ENCODE results near the gene MMUT.

MMUT gene

GRCh38 chr6:49454787-49455709, 8.0 kb downstream of the MMUT start:
- Histone ChIP-seq H3K4me3 (no peak overlapping the region), H3K36me3 (ENCODE audit: insufficient read depth, low read length) (peaks cover 36% of the 10 kb centered on the region), H3K9me3 (ENCODE audit: low read depth, low read length) (no peaks in the 10 kb centered on the region), H3K9ac (ENCODE audit: insufficient read length) (no peak overlapping the region), H3K27ac (no peak overlapping the region)
- no peak for DNase-seq (ENCODE audit: low read depth, low spot score)
- TF ChIP-seq FOXP2 (optimal IDR thresholded peaks at IDR 0.05; ENCODE audit: control extremely low read depth, extremely low read length, insufficient read depth) (no peak), EZH2 (IDR thresholded peaks at IDR 0.05) (no peak), POLR2AphosphoS5 (IDR thresholded peaks at IDR 0.05; ENCODE audit: borderline replicate concordance, low read depth, low read length) (no peak)

DNA sequence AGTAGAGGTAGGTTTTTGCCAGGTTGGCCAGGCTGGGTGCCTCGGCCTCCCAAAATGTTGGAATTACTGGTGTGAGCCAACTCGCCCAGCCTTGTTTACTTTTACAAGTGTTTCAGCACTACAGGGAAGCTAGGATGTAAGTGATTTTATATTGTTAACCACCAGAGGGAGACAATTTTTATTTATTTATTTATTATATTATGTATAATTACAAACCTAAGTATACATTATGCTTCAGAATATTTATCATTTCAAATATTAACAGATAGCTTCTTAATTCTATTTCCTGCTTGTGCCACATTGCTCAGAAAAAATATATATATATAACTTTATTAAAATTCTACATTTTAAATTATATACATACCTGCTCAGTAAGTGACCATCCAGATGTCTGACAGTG, 9.8 kb downstream of the MMUT start:
- Histone ChIP-seq H3K9ac (ENCODE audit: insufficient read length) (no peak overlapping the region), H3K27ac (no peak overlapping the region), H3K9me3 (ENCODE audit: low read depth, low read length) (no peaks in the 10 kb centered on the region), H3K36me3 (ENCODE audit: insufficient read depth, low read length) (peaks cover 36% of the 10 kb centered on the region), H3K4me3 (no peak overlapping the region)
- DNase-seq (ENCODE audit: low read depth, low spot score), result no peak
- no peak for TF ChIP-seq POLR2AphosphoS5 (IDR thresholded peaks at IDR 0.05; ENCODE audit: borderline replicate concordance, low read depth, low read length)
- no peak for TF ChIP-seq EZH2 (IDR thresholded peaks at IDR 0.05)
- no peak for TF ChIP-seq FOXP2 (optimal IDR thresholded peaks at IDR 0.05; ENCODE audit: control extremely low read depth, extremely low read length, insufficient read depth)

- Histone ChIP-seq H3K9me3 (ENCODE audit: low read depth, low read length) (no peaks in the 10 kb centered on the region), H3K36me3 (ENCODE audit: insufficient read depth, low read length) (peaks cover 31% of the 10 kb centered on the region), H3K27ac (no peak overlapping the region), H3K9ac (ENCODE audit: insufficient read length) (no peak overlapping the region), H3K4me3 (no peak overlapping the region)
- TF ChIP-seq POLR2AphosphoS5 (IDR thresholded peaks at IDR 0.05; ENCODE audit: borderline replicate concordance, low read depth, low read length), result no peak
- DNase-seq (ENCODE audit: low read depth, low spot score), result no peak
These were observed 32.2 kb downstream of the MMUT start for GRCh38 chr6:49430866-49431265.

GRCh38 chr6:49430187-49430586, 32.9 kb downstream of the MMUT start:
- H3K4me3 ChIP-seq, result no peak overlapping the region
- H3K9ac ChIP-seq (ENCODE audit: insufficient read length), result no peak overlapping the region
- TF ChIP-seq FOXP2 (optimal IDR thresholded peaks at IDR 0.05; ENCODE audit: control extremely low read depth, extremely low read length, insufficient read depth) (no peak), POLR2AphosphoS5 (IDR thresholded peaks at IDR 0.05; ENCODE audit: borderline replicate concordance, low read depth, low read length) (no peak), EZH2 (IDR thresholded peaks at IDR 0.05) (no peak)
- H3K36me3 ChIP-seq (ENCODE audit: insufficient read depth, low read length), result peaks cover 27% of the 10 kb centered on the region
- H3K27ac ChIP-seq, result no peak overlapping the region
- no peaks in the 10 kb centered on the region for H3K9me3 ChIP-seq (ENCODE audit: low read depth, low read length)
- no peak for DNase-seq (ENCODE audit: low read depth, low spot score)

- no peaks in the 10 kb centered on the region for H3K36me3 ChIP-seq (ENCODE audit: insufficient read depth, low read length)
- no peak overlapping the region for H3K4me3 ChIP-seq
- H3K9ac ChIP-seq (ENCODE audit: insufficient read length), result no peak overlapping the region
- TF ChIP-seq POLR2AphosphoS5 (IDR thresholded peaks at IDR 0.05; ENCODE audit: borderline replicate concordance, low read depth, low read length), result no peak
- TF ChIP-seq EZH2 (IDR thresholded peaks at IDR 0.05), result no peak
- no peak for TF ChIP-seq FOXP2 (optimal IDR thresholded peaks at IDR 0.05; ENCODE audit: control extremely low read depth, extremely low read length, insufficient read depth)
- H3K27ac ChIP-seq, result no peak overlapping the region
- no peak for DNase-seq (ENCODE audit: low read depth, low spot score)
- H3K9me3 ChIP-seq (ENCODE audit: low read depth, low read length), result no peaks in the 10 kb centered on the region
These were observed 39.2 kb downstream of the MMUT start for GRCh38 chr6:49423817-49424216.

GRCh38 chr6:49416195-49416594, 46.9 kb downstream of the MMUT start:
- DNase-seq (ENCODE audit: low read depth, low spot score), result no peak
- TF ChIP-seq POLR2AphosphoS5 (IDR thresholded peaks at IDR 0.05; ENCODE audit: borderline replicate concordance, low read depth, low read length), result no peak
- no peak for TF ChIP-seq FOXP2 (optimal IDR thresholded peaks at IDR 0.05; ENCODE audit: control extremely low read depth, extremely low read length, insufficient read depth)
- no peak for TF ChIP-seq EZH2 (IDR thresholded peaks at IDR 0.05)

DNA sequence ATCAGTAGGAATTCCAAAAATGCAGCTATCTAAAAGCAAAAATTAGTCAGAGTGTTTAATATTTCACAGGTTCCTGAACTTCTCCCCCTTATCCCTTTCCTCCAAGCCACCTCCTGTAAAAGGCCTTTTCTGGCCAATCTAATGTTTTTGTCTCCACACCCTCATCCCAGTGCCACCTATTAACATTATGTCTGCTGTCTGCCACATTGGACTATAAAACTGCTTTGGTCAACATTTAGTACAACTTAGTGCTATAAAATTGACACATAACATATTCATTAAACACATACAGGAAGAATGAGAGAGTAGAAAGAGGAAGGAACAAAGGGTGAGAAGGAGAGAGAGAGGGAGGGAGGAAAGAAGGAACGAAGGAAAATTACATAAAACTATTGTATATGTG, 47.7 kb downstream of the MMUT start:
- no peak for TF ChIP-seq EZH2 (IDR thresholded peaks at IDR 0.05)
- TF ChIP-seq FOXP2 (optimal IDR thresholded peaks at IDR 0.05; ENCODE audit: control extremely low read depth, extremely low read length, insufficient read depth), result no peak
- TF ChIP-seq POLR2AphosphoS5 (IDR thresholded peaks at IDR 0.05; ENCODE audit: borderline replicate concordance, low read depth, low read length), result no peak
- Histone ChIP-seq H3K4me3 (peak overlapping the region; percentile 52), H3K9me3 (ENCODE audit: low read depth, low read length) (0 out of 2 replicates have a peak, but pooled peaks cover 3% of the 10 kb centered on the region), H3K36me3 (ENCODE audit: insufficient read depth, low read length) (no peaks in the 10 kb centered on the region), H3K9ac (ENCODE audit: insufficient read length) (peak overlapping the region; percentile 23), H3K27ac (peak overlapping the region; percentile 91)
- DNase-seq (ENCODE audit: low read depth, low spot score), result no peak

More at GRCh38 chr6:49416195-49416594, 46.9 kb downstream of the MMUT start:
- Histone ChIP-seq H3K4me3 (no peak overlapping the region), H3K27ac (peak overlapping the region; percentile 91; the same call in 1 of the 2 replicates), H3K36me3 (ENCODE audit: insufficient read depth, low read length) (no peaks in the 10 kb centered on the region), H3K9me3 (ENCODE audit: low read depth, low read length) (0 out of 2 replicates have a peak, but pooled peaks cover 3% of the 10 kb centered on the region), H3K9ac (ENCODE audit: insufficient read length) (no peak overlapping the region)

GRCh38 chr6:49410564-49410963, 52.5 kb downstream of the MMUT start:
- no peak overlapping the region for H3K9ac ChIP-seq (ENCODE audit: insufficient read length)
- 0 out of 2 replicates have a peak, but pooled peaks cover 3% of the 10 kb centered on the region for H3K9me3 ChIP-seq (ENCODE audit: low read depth, low read length)
- TF ChIP-seq FOXP2 (optimal IDR thresholded peaks at IDR 0.05; ENCODE audit: control extremely low read depth, extremely low read length, insufficient read depth), result no peak
- TF ChIP-seq EZH2 (IDR thresholded peaks at IDR 0.05), result no peak
- TF ChIP-seq POLR2AphosphoS5 (IDR thresholded peaks at IDR 0.05; ENCODE audit: borderline replicate concordance, low read depth, low read length), result no peak
- no peak overlapping the region for H3K27ac ChIP-seq
- H3K4me3 ChIP-seq, result peak overlapping the region; percentile 46
- DNase-seq (ENCODE audit: low read depth, low spot score), result no peak
- no peaks in the 10 kb centered on the region for H3K36me3 ChIP-seq (ENCODE audit: insufficient read depth, low read length)

Data from SK-N-MC (cell line).